Measurements from ENCODE around the gene ASPA. TPM values are rescaled to one million over a fixed set of nuclear protein-coding genes. Genes with fewer than 3 reads are reported as not detected.

The ASPA gene
- total and polyA plus RNA-seq, 2 donors (not counting 3 experiments of a cell fraction or from before 2014, with no cell fraction given), result 0.01 TPM; not detected in 1

DNA sequence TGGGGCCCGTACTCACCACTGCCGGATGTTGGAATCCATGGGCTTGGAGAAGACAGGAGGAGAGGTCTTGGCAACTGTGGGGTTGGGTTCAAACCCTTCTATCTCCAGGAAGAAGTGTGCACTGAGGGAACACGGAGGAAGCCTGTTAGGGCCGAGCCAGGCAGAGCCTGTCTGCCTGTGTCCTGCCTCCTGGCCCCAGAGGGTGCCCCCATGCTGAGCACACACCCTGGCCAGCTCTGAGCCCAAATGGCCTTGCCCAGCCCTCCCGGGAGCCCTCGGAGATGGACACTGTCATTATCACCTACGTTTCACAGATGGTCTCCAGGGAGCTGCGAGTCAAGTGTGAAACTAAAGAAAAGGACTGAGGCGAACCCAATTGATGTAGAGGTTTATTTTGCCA lies 69.4 kb downstream of the ASPA start:
- no peaks in the 10 kb centered on the region for H3K36me3 ChIP-seq (ENCODE audit: control insufficient read depth in 2 of 2, extremely low read depth in 1 of 2, insufficient read depth in 2 of 2, low read length in 2 of 2)
- dilution Hi-C loops (cut with MboI; ENCODE audit: extremely low pct_ligation_motif_present, low sequenced_read_pairs) (no loop called here), intact Hi-C loops (cut with micrococcal nuclease) (no loop called here)
- TF ChIP-seq POLR2A (IDR thresholded peaks at IDR 0.05; ENCODE audit: low read depth, low read length) (no peak), MYC (IDR thresholded peaks at IDR 0.05; ENCODE audit: low read depth, low read length) (no peak), JUN (IDR thresholded peaks at IDR 0.05; ENCODE audit: borderline replicate concordance, insufficient read depth, insufficient read length, low read depth) (no peak), FOS (IDR thresholded peaks at IDR 0.05; ENCODE audit: borderline replicate concordance, insufficient read depth, low read length) (no peak), GATA2 (IDR thresholded peaks at IDR 0.05; ENCODE audit: insufficient read depth, insufficient read length, low read depth, low read length) (no peak), POLR2AphosphoS5 (IDR thresholded peaks at IDR 0.05; ENCODE audit: insufficient read depth, low read depth, low read length) (no peak), EZH2 (IDR thresholded peaks at IDR 0.05; ENCODE audit: borderline replicate concordance, low read depth, low read length, severe bottlenecking) (no peak)
- TF ChIP-seq, protein P1, sequence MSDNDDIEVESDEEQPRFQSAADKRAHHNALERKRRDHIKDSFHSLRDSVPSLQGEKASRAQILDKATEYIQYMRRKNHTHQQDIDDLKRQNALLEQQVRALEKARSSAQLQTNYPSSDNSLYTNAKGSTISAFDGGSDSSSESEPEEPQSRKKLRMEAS (IDR thresholded peaks at IDR 0.05; ENCODE audit: insufficient read depth, insufficient read length), result no peak
- TF ChIP-seq, protein P2, sequence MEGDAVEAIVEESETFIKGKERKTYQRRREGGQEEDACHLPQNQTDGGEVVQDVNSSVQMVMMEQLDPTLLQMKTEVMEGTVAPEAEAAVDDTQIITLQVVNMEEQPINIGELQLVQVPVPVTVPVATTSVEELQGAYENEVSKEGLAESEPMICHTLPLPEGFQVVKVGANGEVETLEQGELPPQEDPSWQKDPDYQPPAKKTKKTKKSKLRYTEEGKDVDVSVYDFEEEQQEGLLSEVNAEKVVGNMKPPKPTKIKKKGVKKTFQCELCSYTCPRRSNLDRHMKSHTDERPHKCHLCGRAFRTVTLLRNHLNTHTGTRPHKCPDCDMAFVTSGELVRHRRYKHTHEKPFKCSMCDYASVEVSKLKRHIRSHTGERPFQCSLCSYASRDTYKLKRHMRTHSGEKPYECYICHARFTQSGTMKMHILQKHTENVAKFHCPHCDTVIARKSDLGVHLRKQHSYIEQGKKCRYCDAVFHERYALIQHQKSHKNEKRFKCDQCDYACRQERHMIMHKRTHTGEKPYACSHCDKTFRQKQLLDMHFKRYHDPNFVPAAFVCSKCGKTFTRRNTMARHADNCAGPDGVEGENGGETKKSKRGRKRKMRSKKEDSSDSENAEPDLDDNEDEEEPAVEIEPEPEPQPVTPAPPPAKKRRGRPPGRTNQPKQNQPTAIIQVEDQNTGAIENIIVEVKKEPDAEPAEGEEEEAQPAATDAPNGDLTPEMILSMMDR (IDR thresholded peaks at IDR 0.05; ENCODE audit: extremely low read depth in 1 of 2, insufficient read depth in 1 of 2, low read depth in 1 of 2, low read length in 2 of 2), result no peak
- DNase-seq (ENCODE audit: low read depth, low spot score) (no peak), FAIRE-seq (no peak)
- H3K9me3 ChIP-seq (replicated peaks; ENCODE audit: control insufficient read depth, insufficient read depth, low read length), result no peaks in the 10 kb centered on the region
- H3K4me3 ChIP-seq (replicated peaks in 1 of 3; ENCODE audit: insufficient read depth in 1 of 3, low read depth in 1 of 3, low read length in 3 of 3), result no peak overlapping the region
- no peaks in the 10 kb centered on the region for H4K20me1 ChIP-seq (replicated peaks; ENCODE audit: control insufficient read depth, extremely low read depth, insufficient read depth, low read length)
- H3K9me1 ChIP-seq (replicated peaks; ENCODE audit: control insufficient read depth, extremely low read depth, insufficient read depth, low read length), result no peaks in the 10 kb centered on the region
- ChIA-PET POLR2A (no interaction called here), CTCF (no interaction called here)
- H3K79me2 ChIP-seq (ENCODE audit: control insufficient read depth, insufficient read depth, low read length), result no peaks in the 10 kb centered on the region
- BruUV-seq (replicated peaks), result no TSS peak
- H2AFZ ChIP-seq (ENCODE audit: low read depth, low read length), result no peak overlapping the region
- H3K27me3 ChIP-seq (ENCODE audit: control insufficient read depth in 2 of 2, insufficient read depth in 2 of 2, low read length in 2 of 2), result no peaks in the 10 kb centered on the region
- no peaks in the 10 kb centered on the region for H3K4me1 ChIP-seq (ENCODE audit: control insufficient read depth, extremely low read depth, insufficient read depth, low read length)
- no peak overlapping the region for H3K27ac ChIP-seq (ENCODE audit: insufficient read depth, low read depth, low read length)
- H3K4me2 ChIP-seq (ENCODE audit: insufficient read depth, low read length), result no peak overlapping the region
- no peak overlapping the region for H3K9ac ChIP-seq (replicated peaks; ENCODE audit: extremely low read depth, insufficient read depth, low read length)

Measured in endothelial cell of umbilical vein (primary cell).